ENCODE data around the gene SLC12A1.

- TF ChIP-seq POLR2A (IDR thresholded peaks at IDR 0.05) (no peak), CTCF (IDR thresholded peaks at IDR 0.05) (no peak)
Measured at GRCh38 chr15:48176957-48177356, 29.1 kb upstream of the SLC12A1 start.

All from transverse colon (tissue), 3 donors.